HS-5 (cell line): ENCODE results near the gene NCOA4.
"Not testable (repeated sequence)": the region's sequence is repeated elsewhere in the genome, so short reads cannot be mapped to it uniquely, and the experiment has no call there.

Source experiments
- DNase-seq: peaks from one replicate; pipeline ENCODE4 v3.0.0-alpha.2; 2012; ENCODE audit warnings: low read depth

The NCOA4 gene

GRCh38 chr10:46030091-46030937 lies at the start of gene NCOA4:
Gene NCOA4 (minus strand): TSS chr10:46030623. CDS start chr10:46016680, 13,943 bp downstream.
- peak; percentile 86 for DNase-seq

- no peak for DNase-seq
These were observed 49.6 kb upstream of the NCOA4 start for GRCh38 chr10:46079831-46080585.

GRCh38 chr10:46077731-46078413 lies 47.4 kb upstream of the NCOA4 start:
- no peak for DNase-seq

GRCh38 chr10:46077141-46077554 lies 46.7 kb upstream of the NCOA4 start:
- DNase-seq = no peak

- no peak for DNase-seq
These were observed 45.4 kb upstream of the NCOA4 start for GRCh38 chr10:46075869-46076268.

- DNase-seq = no peak
These were observed 43.9 kb upstream of the NCOA4 start for GRCh38 chr10:46074196-46074946.

- no peak for DNase-seq
These were observed 43.1 kb upstream of the NCOA4 start for GRCh38 chr10:46073564-46073963.

- DNase-seq = no peak
These were observed 40.3 kb upstream of the NCOA4 start for GRCh38 chr10:46070749-46071148.

GRCh38 chr10:46069771-46070463 lies 39.5 kb upstream of the NCOA4 start:
- DNase-seq = no peak

- DNase-seq = no peak
These were observed 38.5 kb upstream of the NCOA4 start for GRCh38 chr10:46068905-46069304.

- DNase-seq = no peak
These were observed 37.7 kb upstream of the NCOA4 start for GRCh38 chr10:46068117-46068516.

GRCh38 chr10:46064269-46064817 lies 33.9 kb upstream of the NCOA4 start:
- DNase-seq = no peak

- DNase-seq = no peak
These were observed 32.5 kb upstream of the NCOA4 start for GRCh38 chr10:46062723-46063428.

GRCh38 chr10:46060706-46061105 lies 30.3 kb upstream of the NCOA4 start:
- DNase-seq = no peak

GRCh38 chr10:46057927-46058326 lies 27.5 kb upstream of the NCOA4 start:
- DNase-seq = not testable (repeated sequence)

- DNase-seq = no peak
These were observed 26.6 kb upstream of the NCOA4 start for GRCh38 chr10:46057038-46057437.

GRCh38 chr10:46055771-46056170 lies 25.3 kb upstream of the NCOA4 start:
- no peak for DNase-seq

- no peak for DNase-seq
These were observed 23.4 kb upstream of the NCOA4 start for GRCh38 chr10:46053534-46054434.

GRCh38 chr10:46052791-46053375 lies 22.5 kb upstream of the NCOA4 start:
- DNase-seq = no peak
